ENCODE data around the gene UBR4.

Gene UBR4

GRCh38 chr1:19055701-19056100 is 154.4 kb downstream of the UBR4 start:
- Histone ChIP-seq H3K4me3 (no peak overlapping the region), H3K9ac (ENCODE audit: insufficient read length) (no peak overlapping the region), H3K27ac (no peak overlapping the region), H3K9me3 (ENCODE audit: low read depth, low read length) (no peaks in the 10 kb centered on the region), H3K36me3 (ENCODE audit: insufficient read depth, low read length) (no peaks in the 10 kb centered on the region)
- no peak for TF ChIP-seq FOXP2 (optimal IDR thresholded peaks at IDR 0.05; ENCODE audit: control extremely low read depth, extremely low read length, insufficient read depth)
- TF ChIP-seq POLR2AphosphoS5 (IDR thresholded peaks at IDR 0.05; ENCODE audit: borderline replicate concordance, low read depth, low read length), result no peak
- no peak for TF ChIP-seq EZH2 (IDR thresholded peaks at IDR 0.05)
- DNase-seq (ENCODE audit: low read depth, low spot score), result no peak

- H3K9me3 ChIP-seq (ENCODE audit: low read depth, low read length), result no peaks in the 10 kb centered on the region
- H3K4me3 ChIP-seq, result no peak overlapping the region
- DNase-seq (ENCODE audit: low read depth, low spot score), result no peak
- TF ChIP-seq POLR2AphosphoS5 (IDR thresholded peaks at IDR 0.05; ENCODE audit: borderline replicate concordance, low read depth, low read length), result no peak
- TF ChIP-seq FOXP2 (optimal IDR thresholded peaks at IDR 0.05; ENCODE audit: control extremely low read depth, extremely low read length, insufficient read depth), result no peak
- no peak for TF ChIP-seq EZH2 (IDR thresholded peaks at IDR 0.05)
- H3K36me3 ChIP-seq (ENCODE audit: insufficient read depth, low read length), result no peaks in the 10 kb centered on the region
- no peak overlapping the region for H3K27ac ChIP-seq
- no peak overlapping the region for H3K9ac ChIP-seq (ENCODE audit: insufficient read length)
These were observed 155.1 kb downstream of the UBR4 start for GRCh38 chr1:19055001-19055400.

GRCh38 chr1:19054216-19054615 is 155.8 kb downstream of the UBR4 start:
- no peak overlapping the region for H3K4me3 ChIP-seq
- H3K9ac ChIP-seq (ENCODE audit: insufficient read length), result no peak overlapping the region
- no peaks in the 10 kb centered on the region for H3K9me3 ChIP-seq (ENCODE audit: low read depth, low read length)
- TF ChIP-seq FOXP2 (optimal IDR thresholded peaks at IDR 0.05; ENCODE audit: control extremely low read depth, extremely low read length, insufficient read depth) (no peak), EZH2 (IDR thresholded peaks at IDR 0.05) (no peak), POLR2AphosphoS5 (IDR thresholded peaks at IDR 0.05; ENCODE audit: borderline replicate concordance, low read depth, low read length) (no peak)
- H3K27ac ChIP-seq, result no peak overlapping the region
- H3K36me3 ChIP-seq (ENCODE audit: insufficient read depth, low read length), result no peaks in the 10 kb centered on the region
- no peak for DNase-seq (ENCODE audit: low read depth, low spot score)

- Histone ChIP-seq H3K27ac (no peak overlapping the region), H3K36me3 (ENCODE audit: insufficient read depth, low read length) (no peaks in the 10 kb centered on the region), H3K9me3 (ENCODE audit: low read depth, low read length) (no peaks in the 10 kb centered on the region), H3K4me3 (no peak overlapping the region), H3K9ac (ENCODE audit: insufficient read length) (no peak overlapping the region)
- no peak for DNase-seq (ENCODE audit: low read depth, low spot score)
- TF ChIP-seq EZH2 (IDR thresholded peaks at IDR 0.05), result no peak
- TF ChIP-seq POLR2AphosphoS5 (IDR thresholded peaks at IDR 0.05; ENCODE audit: borderline replicate concordance, low read depth, low read length), result no peak
- TF ChIP-seq FOXP2 (optimal IDR thresholded peaks at IDR 0.05; ENCODE audit: control extremely low read depth, extremely low read length, insufficient read depth), result no peak
These were observed 156.6 kb downstream of the UBR4 start for GRCh38 chr1:19053486-19053885.

- H3K36me3 ChIP-seq (ENCODE audit: insufficient read depth, low read length), result no peaks in the 10 kb centered on the region
- H3K27ac ChIP-seq, result no peak overlapping the region
- no peak overlapping the region for H3K9ac ChIP-seq (ENCODE audit: insufficient read length)
- no peak for DNase-seq (ENCODE audit: low read depth, low spot score)
- H3K9me3 ChIP-seq (ENCODE audit: low read depth, low read length), result no peaks in the 10 kb centered on the region
- no peak for TF ChIP-seq EZH2 (IDR thresholded peaks at IDR 0.05)
- no peak for TF ChIP-seq POLR2AphosphoS5 (IDR thresholded peaks at IDR 0.05; ENCODE audit: borderline replicate concordance, low read depth, low read length)
- no peak for TF ChIP-seq FOXP2 (optimal IDR thresholded peaks at IDR 0.05; ENCODE audit: control extremely low read depth, extremely low read length, insufficient read depth)
- no peak overlapping the region for H3K4me3 ChIP-seq
These were observed 160.3 kb downstream of the UBR4 start for GRCh38 chr1:19049798-19050197.

GRCh38 chr1:19049128-19049768 is 160.8 kb downstream of the UBR4 start:
- H3K9me3 ChIP-seq (ENCODE audit: low read depth, low read length), result no peaks in the 10 kb centered on the region
- DNase-seq (ENCODE audit: low read depth, low spot score), result no peak
- no peak overlapping the region for H3K4me3 ChIP-seq
- no peaks in the 10 kb centered on the region for H3K36me3 ChIP-seq (ENCODE audit: insufficient read depth, low read length)
- no peak overlapping the region for H3K9ac ChIP-seq (ENCODE audit: insufficient read length)
- TF ChIP-seq FOXP2 (optimal IDR thresholded peaks at IDR 0.05; ENCODE audit: control extremely low read depth, extremely low read length, insufficient read depth) (no peak), POLR2AphosphoS5 (IDR thresholded peaks at IDR 0.05; ENCODE audit: borderline replicate concordance, low read depth, low read length) (no peak), EZH2 (IDR thresholded peaks at IDR 0.05) (no peak)
- H3K27ac ChIP-seq, result peak overlapping the region; percentile 51; the same call in 1 of the 2 replicates

GRCh38 chr1:19046972-19047731 is 162.9 kb downstream of the UBR4 start:
- H3K36me3 ChIP-seq (ENCODE audit: insufficient read depth, low read length), result no peaks in the 10 kb centered on the region
- no peak overlapping the region for H3K9ac ChIP-seq (ENCODE audit: insufficient read length)
- H3K27ac ChIP-seq, result peak overlapping the region; percentile 81
- no peaks in the 10 kb centered on the region for H3K9me3 ChIP-seq (ENCODE audit: low read depth, low read length)
- H3K4me3 ChIP-seq, result no peak overlapping the region
- peak; percentile 34 for DNase-seq (ENCODE audit: low read depth, low spot score)
- TF ChIP-seq POLR2AphosphoS5 (IDR thresholded peaks at IDR 0.05; ENCODE audit: borderline replicate concordance, low read depth, low read length) (no peak), FOXP2 (optimal IDR thresholded peaks at IDR 0.05; ENCODE audit: control extremely low read depth, extremely low read length, insufficient read depth) (no peak), EZH2 (IDR thresholded peaks at IDR 0.05) (no peak)

GRCh38 chr1:19045898-19046880 is 163.9 kb downstream of the UBR4 start:
- Histone ChIP-seq H3K9ac (ENCODE audit: insufficient read length) (no peak overlapping the region), H3K36me3 (ENCODE audit: insufficient read depth, low read length) (no peaks in the 10 kb centered on the region), H3K4me3 (no peak overlapping the region), H3K9me3 (ENCODE audit: low read depth, low read length) (no peaks in the 10 kb centered on the region), H3K27ac (no peak overlapping the region)
- DNase-seq (ENCODE audit: low read depth, low spot score), result no peak
- TF ChIP-seq POLR2AphosphoS5 (IDR thresholded peaks at IDR 0.05; ENCODE audit: borderline replicate concordance, low read depth, low read length), result no peak
- no peak for TF ChIP-seq FOXP2 (optimal IDR thresholded peaks at IDR 0.05; ENCODE audit: control extremely low read depth, extremely low read length, insufficient read depth)

Data from SK-N-MC (cell line).